Astrocyte (in vitro differentiated cells and primary cell): ENCODE data around the gene CREBL2. TPM values are rescaled to one million over a fixed set of nuclear protein-coding genes. Genes with fewer than 3 reads are reported as not detected.

Experiments
- DNase-seq: peaks from one replicate; pipeline ENCODE4 v3.0.0-alpha.2; 2010; ENCODE audit warnings: low read depth
- FAIRE-seq: peaks from 2 replicates; lab custom pipeline; 2011; peaks lifted over from hg19 to GRCh38; lab: Jason Lieb, UNC
- H2AFZ ChIP-seq: 2 replicates; pipeline ENCODE4 v1.6.0; 2012; ENCODE audit warnings: low read depth, low read length, inconsistent platforms
- H3K27ac ChIP-seq: 2 replicates; pipeline ENCODE4 v1.5.1; 2011; ENCODE audit warnings: low read depth, low read length, inconsistent platforms
- H3K27me3 ChIP-seq: 2 replicates; pipeline ENCODE4 v1.6.0; 2011; ENCODE audit warnings: low read length, inconsistent platforms; ENCODE audit not compliant: insufficient read depth
- H3K36me3 ChIP-seq: 2 replicates; pipeline ENCODE4 v1.5.1; 2011; ENCODE audit warnings: low read length, inconsistent platforms; ENCODE audit not compliant: insufficient read depth
- H3K4me1 ChIP-seq: 2 replicates; pipeline ENCODE4 v1.5.1; 2011; ENCODE audit warnings: low read length, inconsistent platforms; ENCODE audit not compliant: insufficient read depth
- H3K4me2 ChIP-seq: 2 replicates; pipeline ENCODE4 v1.6.0; 2012; ENCODE audit warnings: low read length, inconsistent platforms
- H3K4me3 ChIP-seq: 2 replicates; pipeline ENCODE4 v1.5.1; 2011; ENCODE audit warnings: low read depth, mild to moderate bottlenecking, low read length, inconsistent platforms; ENCODE audit not compliant: insufficient read depth
- H3K79me2 ChIP-seq: 2 replicates; pipeline ENCODE4 v1.6.0; 2012; ENCODE audit warnings: mild to moderate bottlenecking, low read length, inconsistent platforms; ENCODE audit not compliant: insufficient read depth
- H3K9ac ChIP-seq: 2 replicates; pipeline ENCODE4 v1.6.0; 2012; ENCODE audit warnings: mild to moderate bottlenecking, low read length, inconsistent platforms
- H3K9me3 ChIP-seq: 2 replicates; pipeline ENCODE4 v1.5.1; 2012; ENCODE audit warnings: low read depth, mild to moderate bottlenecking, low read length, inconsistent platforms; ENCODE audit not compliant: insufficient read depth
- H4K20me1 ChIP-seq: 2 replicates; pipeline ENCODE4 v1.6.0; 2012; ENCODE audit warnings: low read length, inconsistent platforms; ENCODE audit not compliant: insufficient read depth
- H3K27ac Mint-ChIP-seq: one replicate; pipeline ENCODE4 v1.8.0; 2021; ENCODE audit warnings: mild to moderate bottlenecking, mixed read lengths; ENCODE audit not compliant: unreplicated experiment
- H3K27me3 Mint-ChIP-seq: one replicate; pipeline ENCODE4 v1.8.0; 2021; ENCODE audit warnings: low read depth, mixed read lengths; ENCODE audit not compliant: unreplicated experiment
- H3K36me3 Mint-ChIP-seq: one replicate; pipeline ENCODE4 v1.8.0; 2021; ENCODE audit warnings: low read depth, mixed read lengths; ENCODE audit not compliant: unreplicated experiment
- H3K4me1 Mint-ChIP-seq: one replicate; pipeline ENCODE4 v1.8.0; 2021; ENCODE audit warnings: low read depth, mixed read lengths; ENCODE audit not compliant: unreplicated experiment
- H3K4me3 Mint-ChIP-seq: one replicate; pipeline ENCODE4 v1.8.0; 2021; ENCODE audit warnings: mild to moderate bottlenecking, moderate library complexity, mixed read lengths; ENCODE audit not compliant: unreplicated experiment
- H3K9me3 Mint-ChIP-seq: one replicate; pipeline ENCODE4 v1.8.0; 2021; ENCODE audit warnings: mild to moderate bottlenecking, mixed read lengths; ENCODE audit not compliant: unreplicated experiment
- EZH2 ChIP-seq: IDR thresholded peaks from 2 replicates; pipeline ENCODE4 v1.6.1; 2012; ENCODE audit warnings: mild to moderate bottlenecking, low read length, inconsistent platforms; ENCODE audit not compliant: insufficient read depth
- total RNA-seq: library from RNA; stranded (reverse); gene quantifications from 2 replicates; pipeline ENCODE4 v1.2.1, GENCODE V29; 2021
- TF ChIP-seq, protein P1 (sequence below): IDR thresholded peaks from 2 replicates; pipeline ENCODE4 v1.5.1; 2011; ENCODE audit warnings: low read depth, mild to moderate bottlenecking, inconsistent platforms, low read length, moderate library complexity; ENCODE audit not compliant: insufficient read depth

Gene CREBL2
- total RNA-seq, 1 donor from 2014 or later: 14.8 TPM

DNA sequence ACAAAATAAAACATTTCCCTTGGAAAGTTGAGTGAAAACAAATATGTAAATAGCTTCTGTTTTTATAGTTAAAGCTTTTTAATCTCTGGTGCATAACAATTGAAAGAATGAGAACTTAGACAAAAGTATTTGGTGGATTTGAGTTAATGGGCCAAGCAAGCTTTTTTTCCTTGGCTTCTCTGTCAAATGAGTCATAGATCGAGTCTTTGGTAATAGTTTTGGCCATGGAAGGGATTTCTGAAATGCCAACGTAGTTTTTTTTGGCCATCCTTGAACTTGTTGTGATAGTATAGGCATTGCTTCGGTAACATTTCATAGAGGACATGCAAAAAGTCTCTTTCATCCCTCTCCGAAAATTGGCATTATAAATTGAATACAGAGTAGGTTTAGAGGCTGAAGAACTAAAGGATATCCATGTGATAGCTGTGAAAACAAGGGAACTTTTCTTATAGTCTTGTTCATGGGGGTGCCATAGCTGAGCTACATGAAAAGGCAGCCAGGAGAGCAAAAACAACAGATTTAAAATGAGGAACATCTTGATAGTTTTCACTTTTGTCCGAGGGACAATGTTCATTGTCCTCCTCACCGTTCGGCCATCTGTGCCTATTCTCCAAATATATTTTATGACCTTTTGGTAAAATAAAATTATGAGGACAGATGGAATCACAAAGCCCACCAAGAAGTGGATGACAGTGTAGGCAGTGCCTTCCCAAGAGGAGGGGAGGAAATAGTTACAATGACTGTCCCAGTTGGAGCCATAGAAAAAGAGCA is 49.6 kb downstream of the CREBL2 start:
- Histone ChIP-seq H2AFZ (no peak overlapping the region), H3K9ac (no peak overlapping the region), H3K36me3 (no peaks in the 10 kb centered on the region), H3K9me3 (no peaks in the 10 kb centered on the region), H4K20me1 (no peaks in the 10 kb centered on the region), H3K27me3 (no peaks in the 10 kb centered on the region), H3K4me1 (no peaks in the 10 kb centered on the region), H3K4me2 (peak overlapping the region; percentile 40), H3K4me3 (no peak overlapping the region), H3K79me2 (no peaks in the 10 kb centered on the region), H3K27ac (no peak overlapping the region)
- no peak for TF ChIP-seq EZH2
- TF ChIP-seq, protein P1, sequence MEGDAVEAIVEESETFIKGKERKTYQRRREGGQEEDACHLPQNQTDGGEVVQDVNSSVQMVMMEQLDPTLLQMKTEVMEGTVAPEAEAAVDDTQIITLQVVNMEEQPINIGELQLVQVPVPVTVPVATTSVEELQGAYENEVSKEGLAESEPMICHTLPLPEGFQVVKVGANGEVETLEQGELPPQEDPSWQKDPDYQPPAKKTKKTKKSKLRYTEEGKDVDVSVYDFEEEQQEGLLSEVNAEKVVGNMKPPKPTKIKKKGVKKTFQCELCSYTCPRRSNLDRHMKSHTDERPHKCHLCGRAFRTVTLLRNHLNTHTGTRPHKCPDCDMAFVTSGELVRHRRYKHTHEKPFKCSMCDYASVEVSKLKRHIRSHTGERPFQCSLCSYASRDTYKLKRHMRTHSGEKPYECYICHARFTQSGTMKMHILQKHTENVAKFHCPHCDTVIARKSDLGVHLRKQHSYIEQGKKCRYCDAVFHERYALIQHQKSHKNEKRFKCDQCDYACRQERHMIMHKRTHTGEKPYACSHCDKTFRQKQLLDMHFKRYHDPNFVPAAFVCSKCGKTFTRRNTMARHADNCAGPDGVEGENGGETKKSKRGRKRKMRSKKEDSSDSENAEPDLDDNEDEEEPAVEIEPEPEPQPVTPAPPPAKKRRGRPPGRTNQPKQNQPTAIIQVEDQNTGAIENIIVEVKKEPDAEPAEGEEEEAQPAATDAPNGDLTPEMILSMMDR: no peak
- Mint-ChIP-seq H3K9me3 (no peaks in the 10 kb centered on the region), H3K27ac (no peak overlapping the region), H3K4me1 (peaks cover 12% of the 10 kb centered on the region), H3K36me3 (no peaks in the 10 kb centered on the region), H3K4me3 (no peak overlapping the region), H3K27me3 (peaks cover 2% of the 10 kb centered on the region)
- FAIRE-seq (no peak), DNase-seq (peak; percentile 82)

DNA sequence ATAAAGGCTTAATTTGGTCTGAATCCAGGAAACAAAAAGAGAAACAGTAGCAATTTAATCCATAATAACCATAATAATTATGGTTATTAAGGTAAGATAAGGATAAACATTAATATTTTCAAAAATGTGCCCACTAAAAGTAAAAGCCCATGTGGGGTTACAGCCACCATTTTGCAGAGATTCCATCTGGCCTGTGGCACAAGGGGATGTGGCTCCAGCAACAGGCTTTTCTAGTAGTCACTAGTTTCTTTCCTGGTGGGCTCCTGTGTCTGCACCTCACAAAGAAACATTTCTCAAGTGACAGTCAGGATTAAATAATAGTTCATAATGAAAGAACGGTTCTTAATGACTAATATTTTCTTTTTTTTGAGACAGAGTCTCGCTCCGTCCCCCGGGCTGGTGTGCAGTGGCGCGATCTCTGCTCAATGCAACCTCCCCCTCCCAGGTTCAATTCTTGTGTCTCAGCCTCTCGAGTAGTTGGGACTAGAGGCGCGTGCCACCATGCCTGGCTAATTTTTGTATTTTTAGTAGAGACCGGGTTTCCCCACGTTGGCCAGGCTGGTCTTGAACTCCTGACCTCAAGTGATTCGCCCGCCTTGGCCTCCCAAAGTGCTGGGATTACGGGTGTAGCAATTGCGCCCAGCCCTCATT is 52.1 kb downstream of the CREBL2 start:
- H3K4me1 Mint-ChIP-seq: peaks cover 12% of the 10 kb centered on the region

More for the DNA sequence above, 52.1 kb downstream of the CREBL2 start:
- Mint-ChIP-seq H3K27ac (no peak overlapping the region), H3K4me3 (no peak overlapping the region), H3K9me3 (no peaks in the 10 kb centered on the region), H3K27me3 (no peaks in the 10 kb centered on the region), H3K36me3 (peaks cover 2% of the 10 kb centered on the region)
- Histone ChIP-seq H3K9ac (no peak overlapping the region), H4K20me1 (no peaks in the 10 kb centered on the region), H3K27me3 (no peaks in the 10 kb centered on the region), H3K4me1 (no peaks in the 10 kb centered on the region), H3K79me2 (no peaks in the 10 kb centered on the region), H3K9me3 (no peaks in the 10 kb centered on the region), H3K27ac (no peak overlapping the region), H3K4me2 (no peak overlapping the region), H2AFZ (no peak overlapping the region), H3K4me3 (no peak overlapping the region), H3K36me3 (no peaks in the 10 kb centered on the region)
- FAIRE-seq (no peak), DNase-seq (no peak)
- TF ChIP-seq, protein P1: no peak
- no peak for TF ChIP-seq EZH2
